H9 (cell line): ENCODE data around the gene SNX25. TPM values are rescaled to one million over a fixed set of nuclear protein-coding genes. Genes with fewer than 3 reads are reported as not detected.

ENCODE experiments used
- DNase-seq: peaks from one replicate; pipeline ENCODE4 v3.0.0-alpha.2; 2017
- H2AFZ ChIP-seq: one replicate; pipeline ENCODE4 v1.6.1; 2013; ENCODE audit warnings: mild to moderate bottlenecking, low read length, control low read depth, moderate library complexity
- H2AK5ac ChIP-seq: 2 replicates; pipeline ENCODE4 v1.6.1; 2013; ENCODE audit warnings: low read length, control low read depth, mixed read lengths; ENCODE audit not compliant: insufficient read length
- H2BK120ac ChIP-seq: one replicate; pipeline ENCODE4 v1.6.1; 2013; ENCODE audit warnings: low read depth, mild to moderate bottlenecking, low read length, control low read depth, inconsistent platforms; ENCODE audit not compliant: poor library complexity, severe bottlenecking
- H2BK12ac ChIP-seq: 2 replicates; pipeline ENCODE4 v1.6.1; 2013; ENCODE audit warnings: low read length, control low read depth, mixed read lengths, low read depth; ENCODE audit not compliant: insufficient read length
- H2BK15ac ChIP-seq: 2 replicates; pipeline ENCODE4 v1.6.1; 2013; ENCODE audit warnings: low read depth, low read length, control low read depth
- H2BK20ac ChIP-seq: one replicate; pipeline ENCODE4 v1.6.1; 2013; ENCODE audit warnings: low read depth, mild to moderate bottlenecking, low read length, control low read depth, inconsistent platforms; ENCODE audit not compliant: poor library complexity, severe bottlenecking
- H2BK5ac ChIP-seq: 2 replicates; pipeline ENCODE4 v1.6.1; 2013; ENCODE audit warnings: low read length, control low read depth, mixed read lengths; ENCODE audit not compliant: insufficient read length
- H3K14ac ChIP-seq: 2 replicates; pipeline ENCODE4 v1.6.1; 2013; ENCODE audit warnings: low read length, control low read depth; ENCODE audit not compliant: insufficient read depth
- H3K18ac ChIP-seq: 2 replicates; pipeline ENCODE4 v1.6.1; 2013; ENCODE audit warnings: low read depth, mild to moderate bottlenecking, mixed read lengths, low read length, control low read depth; ENCODE audit not compliant: insufficient read length
- H3K23ac ChIP-seq: 2 replicates; pipeline ENCODE4 v1.6.1; 2013; ENCODE audit warnings: low read length, control low read depth, mixed read lengths, low read depth; ENCODE audit not compliant: insufficient read length
- H3K23me2 ChIP-seq: 2 replicates; pipeline ENCODE4 v1.6.1; 2013; ENCODE audit warnings: low read depth, mild to moderate bottlenecking, mixed read lengths, low read length, control low read depth; ENCODE audit not compliant: insufficient read length, poor library complexity, severe bottlenecking
- H3K27ac ChIP-seq: 2 replicates; pipeline ENCODE4 v1.5.1; 2013; ENCODE audit warnings: low read length, control low read depth, mixed read lengths, low read depth; ENCODE audit not compliant: insufficient read length
- H3K27me3 ChIP-seq: 2 replicates; pipeline ENCODE4 v1.6.1; 2013; ENCODE audit warnings: low read length, control low read depth, inconsistent platforms; ENCODE audit not compliant: insufficient read depth
- H3K4ac ChIP-seq: 2 replicates; pipeline ENCODE4 v1.6.1; 2013; ENCODE audit warnings: low read depth, mild to moderate bottlenecking, control low read depth, inconsistent platforms, low read length, moderate library complexity
- H3K4me1 ChIP-seq: 2 replicates; pipeline ENCODE4 v1.6.1; 2013; ENCODE audit warnings: low read length, control low read depth, inconsistent platforms; ENCODE audit not compliant: insufficient read depth
- H3K4me2 ChIP-seq: 2 replicates; pipeline ENCODE4 v1.6.1; 2013; ENCODE audit warnings: low read length, control low read depth, mixed read lengths; ENCODE audit not compliant: insufficient read length, insufficient read depth
- H3K56ac ChIP-seq: 2 replicates; pipeline ENCODE4 v1.6.1; 2013; ENCODE audit warnings: low read depth, mild to moderate bottlenecking, mixed read lengths, low read length, control low read depth; ENCODE audit not compliant: insufficient read length
- H3K79me1 ChIP-seq: 2 replicates; pipeline ENCODE4 v1.6.1; 2013; ENCODE audit warnings: low read depth, mild to moderate bottlenecking, moderate library complexity, low read length, control low read depth, inconsistent platforms; ENCODE audit not compliant: insufficient read depth, poor library complexity, severe bottlenecking
- H3K79me2 ChIP-seq: 2 replicates; pipeline ENCODE4 v1.6.1; 2013; ENCODE audit warnings: low read length, control low read depth, inconsistent platforms; ENCODE audit not compliant: insufficient read depth
- H3K9ac ChIP-seq: 2 replicates; pipeline ENCODE4 v1.6.1; 2013; ENCODE audit warnings: low read length, control low read depth, mixed read lengths; ENCODE audit not compliant: insufficient read length; ENCODE audit errors: extremely low read depth
- H3K9me3 ChIP-seq: one replicate; pipeline ENCODE4 v1.6.1; 2013; ENCODE audit warnings: low read depth, low read length, inconsistent platforms; ENCODE audit not compliant: control insufficient read depth
- H3T11ph ChIP-seq: one replicate; pipeline ENCODE4 v1.6.1; 2013; ENCODE audit warnings: mild to moderate bottlenecking, low read length, control low read depth, inconsistent platforms
- H4K20me1 ChIP-seq: one replicate; pipeline ENCODE4 v1.6.1; 2013; ENCODE audit not compliant: control insufficient read depth, insufficient read length, insufficient read depth
- H4K5ac ChIP-seq: 2 replicates; pipeline ENCODE4 v1.6.1; 2013; ENCODE audit warnings: low read depth, mild to moderate bottlenecking, mixed read lengths, low read length, control low read depth; ENCODE audit not compliant: insufficient read length
- H4K8ac ChIP-seq: replicated peaks from 2 replicates; pipeline ENCODE4 v1.6.1; 2013; ENCODE audit warnings: low read length, control low read depth, mixed read lengths, low read depth; ENCODE audit not compliant: insufficient read length
- H4K91ac ChIP-seq: 2 replicates; pipeline ENCODE4 v1.6.1; 2013; ENCODE audit warnings: low read depth, mild to moderate bottlenecking, moderate library complexity, mixed read lengths, low read length, control low read depth; ENCODE audit not compliant: insufficient read length
- H3K27ac Mint-ChIP-seq, 3 experiments: 2 replicates in 2 of 3; 3 replicates in 1 of 3; pipeline ENCODE4 v1.8.0; 2020 to 2021; ENCODE audit warnings: mixed read lengths in 3 of 3, mild to moderate bottlenecking in 1 of 3, moderate library complexity in 1 of 3
- H3K27me3 Mint-ChIP-seq: 2 replicates; pipeline ENCODE4 v1.8.0; 2021; ENCODE audit warnings: low read depth, mild to moderate bottlenecking, moderate library complexity, mixed read lengths
- H3K36me3 Mint-ChIP-seq, 3 experiments: 2 replicates in 2 of 3; 3 replicates in 1 of 3; pipeline ENCODE4 v1.8.0; 2020 to 2021; ENCODE audit warnings: low read depth in 3 of 3, mixed read lengths in 3 of 3; ENCODE audit not compliant: insufficient read depth in 1 of 3
- H3K4me1 Mint-ChIP-seq, 2 experiments: 2 replicates each; pipeline ENCODE4 v1.8.0; 2020; ENCODE audit warnings: mixed read lengths in 2 of 2
- H3K4me3 Mint-ChIP-seq, 2 experiments: 2 replicates in 1 of 2; 3 replicates in 1 of 2; pipeline ENCODE4 v1.8.0; 2020 to 2021; ENCODE audit warnings: mild to moderate bottlenecking in 2 of 2, mixed read lengths in 2 of 2, moderate library complexity in 1 of 2
- H3K9me3 Mint-ChIP-seq, 2 experiments: 2 replicates in 1 of 2; 3 replicates in 1 of 2; pipeline ENCODE4 v1.8.0; 2020; ENCODE audit warnings: mild to moderate bottlenecking in 2 of 2, mixed read lengths in 2 of 2, moderate library complexity in 1 of 2
- CTCF ChIP-seq: fragments of 200-600 bp; sonication (generic); conservative IDR thresholded peaks from 3 replicates; pipeline ENCODE4 v1.8.0; 2021; ENCODE audit warnings: antibody characterized with exemption, mild to moderate bottlenecking
- WGBS: extraction: QIAGEN DNeasy Blood & Tissue Kit; methylation state at CpG from one replicate; pipeline ENCODE4 v1.1.7; 2013; ENCODE audit warnings: missing lambda C conversion rate, low lambda C conversion rate, mixed read lengths; ENCODE audit not compliant: insufficient read length; ENCODE audit errors: extremely low coverage; 5-methylcytosine and 5-hydroxymethylcytosine counted together
- total RNA-seq: library from RNA; stranded (reverse); gene quantifications from 2 replicates; pipeline ENCODE4 v1.2.1, GENCODE V29; 2021

The SNX25 gene
- total RNA-seq, 1 experiment from 2014 or later, result 28.2 TPM

DNA sequence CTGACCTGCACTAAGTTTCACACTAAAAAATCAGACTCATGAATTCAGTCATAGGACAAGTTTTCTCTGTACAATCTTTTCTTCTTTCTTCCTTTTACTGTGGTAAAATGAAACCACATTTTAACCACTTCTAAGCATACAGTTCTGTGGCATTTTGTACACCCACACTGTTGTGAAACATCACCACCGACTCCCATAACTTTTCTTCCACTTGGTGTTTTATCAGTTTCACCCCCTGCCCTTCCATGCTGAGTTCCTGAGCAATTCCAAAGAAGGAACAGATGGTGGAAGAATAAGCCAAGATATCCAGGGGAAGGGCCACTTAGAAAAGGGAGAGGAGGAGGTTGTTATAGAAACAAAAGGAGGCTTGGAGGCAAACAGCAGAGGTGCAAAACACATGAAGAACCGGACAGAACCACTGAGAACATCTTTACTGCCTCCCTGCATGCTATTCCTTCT is 43.8 kb upstream of the SNX25 start:
- H4K8ac ChIP-seq, result no peak overlapping the region
- no peak overlapping the region for H4K91ac ChIP-seq
- H4K20me1 ChIP-seq, result no peaks in the 10 kb centered on the region
- H2BK15ac ChIP-seq, result no peak overlapping the region
- Mint-ChIP-seq H3K36me3 (peaks cover 16 to 45% (median 34%) of the 10 kb centered on the region in 3 experiments), H3K4me3 (no peak overlapping the region), H3K9me3 (no peaks in the 10 kb centered on the region), H3K27ac (no peak overlapping the region), H3K27me3 (no peaks in the 10 kb centered on the region), H3K4me1 (no peaks in the 10 kb centered on the region)
- H3T11ph ChIP-seq, result no peak overlapping the region
- no peak overlapping the region for H3K18ac ChIP-seq
- TF ChIP-seq CTCF, result no peak
- no peaks in the 10 kb centered on the region for H3K79me1 ChIP-seq
- no peak overlapping the region for H3K14ac ChIP-seq
- no peak overlapping the region for H3K23ac ChIP-seq
- H2BK120ac ChIP-seq, result no peak overlapping the region
- H3K4me2 ChIP-seq, result no peak overlapping the region
- no peak overlapping the region for H2AK5ac ChIP-seq
- H3K9me3 ChIP-seq, result no peaks in the 10 kb centered on the region
- no peak overlapping the region for H2AFZ ChIP-seq
- no peak overlapping the region for H3K9ac ChIP-seq
- no peak overlapping the region for H2BK5ac ChIP-seq
- H2BK20ac ChIP-seq, result no peak overlapping the region
- no peak overlapping the region for H2BK12ac ChIP-seq
- no peak for DNase-seq
- no peak overlapping the region for H3K4ac ChIP-seq
- H3K56ac ChIP-seq, result no peak overlapping the region
- WGBS, result no CpG with 5 or more reads among the region's 2 CpGs
- no peaks in the 10 kb centered on the region for H3K27me3 ChIP-seq
- H3K4me1 ChIP-seq, result no peaks in the 10 kb centered on the region
- no peak overlapping the region for H3K27ac ChIP-seq
- no peaks in the 10 kb centered on the region for H3K79me2 ChIP-seq
- no peaks in the 10 kb centered on the region for H3K23me2 ChIP-seq
- H4K5ac ChIP-seq, result no peak overlapping the region
